ENCODE results near the gene UNKL.

UNKL gene

DNA sequence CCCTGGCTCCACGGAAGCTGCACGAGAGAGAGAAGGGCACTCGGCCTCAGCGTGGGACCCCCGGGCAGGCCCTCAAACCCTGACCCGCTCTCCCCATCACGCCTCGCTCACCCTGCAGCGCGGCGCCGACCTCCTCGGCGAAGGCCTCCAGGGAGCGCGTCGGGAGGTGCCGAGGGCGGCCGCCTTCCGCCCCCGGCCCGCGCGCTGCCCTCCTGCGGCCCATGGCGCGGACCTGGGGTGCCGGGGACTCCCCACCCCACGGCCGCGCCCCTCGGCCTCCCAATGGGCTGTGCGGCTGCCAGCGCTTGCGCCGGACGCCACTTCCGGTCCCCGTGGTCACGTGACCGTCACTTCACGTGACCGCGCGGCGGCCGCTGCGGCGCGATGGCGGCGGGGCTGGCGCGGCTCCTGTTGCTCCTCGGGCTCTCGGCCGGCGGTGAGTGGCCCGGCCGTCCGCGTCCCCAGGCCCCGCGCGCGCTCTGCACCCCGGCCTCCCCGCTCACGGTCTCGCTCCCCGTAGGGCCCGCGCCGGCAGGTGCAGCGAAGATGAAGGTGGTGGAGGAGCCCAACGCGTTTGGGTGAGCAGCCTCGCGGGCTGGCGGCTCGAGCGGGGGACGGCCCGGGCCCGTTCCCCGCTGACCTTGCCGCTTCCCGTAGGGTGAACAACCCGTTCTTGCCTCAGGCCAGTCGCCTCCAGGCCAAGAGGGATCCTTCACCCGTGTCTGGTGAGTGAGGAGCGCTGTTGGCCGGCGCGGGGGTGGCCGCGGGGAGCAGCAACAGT lies 62.7 kb downstream of the UNKL start, which contains the start of the genes GNPTG and TSR3:
TSS of gene GNPTG (plus strand) at position 350 of the 781 bp plus-strand sequence. CDS start at position 385, 35 bp downstream.
TSS of gene TSR3 (minus strand) at position 297 of the 781 bp plus-strand sequence. CDS start at position 223, 74 bp downstream.
- TF ChIP-seq, protein P1, sequence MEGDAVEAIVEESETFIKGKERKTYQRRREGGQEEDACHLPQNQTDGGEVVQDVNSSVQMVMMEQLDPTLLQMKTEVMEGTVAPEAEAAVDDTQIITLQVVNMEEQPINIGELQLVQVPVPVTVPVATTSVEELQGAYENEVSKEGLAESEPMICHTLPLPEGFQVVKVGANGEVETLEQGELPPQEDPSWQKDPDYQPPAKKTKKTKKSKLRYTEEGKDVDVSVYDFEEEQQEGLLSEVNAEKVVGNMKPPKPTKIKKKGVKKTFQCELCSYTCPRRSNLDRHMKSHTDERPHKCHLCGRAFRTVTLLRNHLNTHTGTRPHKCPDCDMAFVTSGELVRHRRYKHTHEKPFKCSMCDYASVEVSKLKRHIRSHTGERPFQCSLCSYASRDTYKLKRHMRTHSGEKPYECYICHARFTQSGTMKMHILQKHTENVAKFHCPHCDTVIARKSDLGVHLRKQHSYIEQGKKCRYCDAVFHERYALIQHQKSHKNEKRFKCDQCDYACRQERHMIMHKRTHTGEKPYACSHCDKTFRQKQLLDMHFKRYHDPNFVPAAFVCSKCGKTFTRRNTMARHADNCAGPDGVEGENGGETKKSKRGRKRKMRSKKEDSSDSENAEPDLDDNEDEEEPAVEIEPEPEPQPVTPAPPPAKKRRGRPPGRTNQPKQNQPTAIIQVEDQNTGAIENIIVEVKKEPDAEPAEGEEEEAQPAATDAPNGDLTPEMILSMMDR (IDR thresholded peaks at IDR 0.05; ENCODE audit: low read depth, low read length) = no peak
- DNase-seq (ENCODE audit: low read depth in 2 of 2) = peak; percentile 84 to 95
- H3K4me3 ChIP-seq (replicated peaks in 1 of 2; ENCODE audit: low read depth in 2 of 2, low read length in 2 of 2) = peak within 1 kb of the TSS; percentile 88 to 93

DNA sequence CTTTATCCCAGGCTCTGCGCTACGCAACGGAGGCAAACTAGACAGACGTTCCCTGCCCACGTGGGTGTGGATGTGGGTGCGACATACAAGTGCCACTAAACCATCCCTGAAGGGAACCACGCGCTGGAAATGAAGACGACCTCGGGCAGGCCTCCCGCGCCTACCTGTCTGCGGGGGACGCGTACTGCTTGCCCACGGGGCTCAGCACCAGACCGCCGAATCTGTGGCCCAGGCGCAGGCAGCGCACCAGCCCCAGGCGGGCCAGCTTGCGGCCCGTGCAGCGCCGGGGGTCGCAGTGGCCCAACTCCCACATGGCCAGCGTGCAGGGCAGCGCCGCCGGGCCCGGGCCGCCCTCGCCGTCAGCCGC lies 63.3 kb downstream of the UNKL start:
- peak overlapping the region; percentile 72 to 88 for H3K4me3 ChIP-seq (replicated peaks in 1 of 2; ENCODE audit: low read depth in 2 of 2, low read length in 2 of 2)
- TF ChIP-seq, protein P1 (IDR thresholded peaks at IDR 0.05; ENCODE audit: low read depth, low read length) = no peak
- DNase-seq (ENCODE audit: low read depth in 2 of 2) = no peak

DNA sequence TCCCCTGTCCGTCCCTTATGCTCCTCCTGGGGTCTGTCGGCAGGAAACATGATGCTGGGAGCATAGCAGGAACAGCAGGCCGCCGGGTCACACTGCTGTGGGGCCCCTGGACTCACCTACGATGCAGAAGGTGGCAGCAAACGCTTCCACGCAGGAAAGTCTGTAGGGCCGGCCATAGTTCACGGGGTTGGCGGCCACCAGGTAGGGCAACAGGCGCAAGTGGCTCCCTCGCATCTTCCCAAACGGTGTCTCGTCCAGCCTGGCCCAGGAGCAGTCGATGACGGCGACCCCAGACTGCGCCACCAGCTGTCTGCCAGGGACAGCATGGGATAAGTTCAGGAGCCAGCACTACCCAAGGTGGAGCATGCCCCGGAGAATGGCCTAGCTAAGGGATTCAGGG lies 63.8 kb downstream of the UNKL start:
- H3K4me3 ChIP-seq (replicated peaks in 1 of 2; ENCODE audit: low read depth in 2 of 2, low read length in 2 of 2) = peak overlapping the region; percentile 72 to 88
- TF ChIP-seq, protein P1 (IDR thresholded peaks at IDR 0.05; ENCODE audit: low read depth, low read length) = no peak
- DNase-seq (ENCODE audit: low read depth in 2 of 2) = no peak

DNA sequence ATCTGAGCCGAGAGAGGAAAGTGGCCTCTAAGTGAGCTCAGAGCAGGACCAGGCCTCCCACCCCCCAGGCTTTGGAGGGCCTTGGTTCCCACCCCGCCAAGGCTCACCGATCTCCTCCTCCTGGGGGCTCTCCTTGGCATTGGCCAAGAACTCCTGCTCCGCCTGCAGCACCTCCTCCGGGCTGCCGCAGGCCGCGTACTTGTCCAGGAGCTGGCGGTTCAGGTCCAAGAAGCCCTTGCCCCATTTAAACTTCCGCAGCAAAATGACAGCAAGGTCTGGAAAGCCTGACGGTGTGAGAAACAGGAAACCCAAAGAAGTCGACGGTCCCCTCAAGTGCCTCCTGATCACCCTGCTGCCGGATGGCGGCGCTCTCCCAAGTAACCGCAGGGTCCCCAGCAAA lies 64.6 kb downstream of the UNKL start:
- H3K4me3 ChIP-seq (replicated peaks in 1 of 2; ENCODE audit: low read depth in 2 of 2, low read length in 2 of 2) = no peak overlapping the region
- DNase-seq (ENCODE audit: low read depth in 2 of 2) = no peak
- TF ChIP-seq, protein P1 (IDR thresholded peaks at IDR 0.05; ENCODE audit: low read depth, low read length) = no peak

DNA sequence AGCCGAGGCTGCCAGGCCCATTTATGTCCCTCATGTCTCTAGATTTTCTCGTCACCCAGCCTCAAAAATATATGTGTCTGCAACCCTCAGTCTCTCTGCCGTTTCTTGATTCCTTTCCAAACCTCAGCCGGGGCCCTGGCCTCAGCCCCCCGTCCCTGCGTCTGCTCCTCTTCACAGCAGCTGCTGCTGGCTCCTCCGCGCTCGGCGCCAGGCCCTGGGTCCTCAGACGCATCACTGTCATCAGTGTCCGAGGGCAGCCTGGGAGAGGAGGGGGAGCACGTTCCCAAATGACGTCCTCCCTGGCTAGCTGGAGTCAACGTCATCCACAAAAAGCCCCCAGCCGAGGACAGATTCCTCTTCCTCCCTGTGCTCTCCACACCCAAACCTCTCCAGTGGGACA lies 65.2 kb downstream of the UNKL start:
- DNase-seq (ENCODE audit: low read depth in 2 of 2) = no peak
- no peak overlapping the region for H3K4me3 ChIP-seq (replicated peaks in 1 of 2; ENCODE audit: low read depth in 2 of 2, low read length in 2 of 2)
- TF ChIP-seq, protein P1 (IDR thresholded peaks at IDR 0.05; ENCODE audit: low read depth, low read length) = no peak

DNA sequence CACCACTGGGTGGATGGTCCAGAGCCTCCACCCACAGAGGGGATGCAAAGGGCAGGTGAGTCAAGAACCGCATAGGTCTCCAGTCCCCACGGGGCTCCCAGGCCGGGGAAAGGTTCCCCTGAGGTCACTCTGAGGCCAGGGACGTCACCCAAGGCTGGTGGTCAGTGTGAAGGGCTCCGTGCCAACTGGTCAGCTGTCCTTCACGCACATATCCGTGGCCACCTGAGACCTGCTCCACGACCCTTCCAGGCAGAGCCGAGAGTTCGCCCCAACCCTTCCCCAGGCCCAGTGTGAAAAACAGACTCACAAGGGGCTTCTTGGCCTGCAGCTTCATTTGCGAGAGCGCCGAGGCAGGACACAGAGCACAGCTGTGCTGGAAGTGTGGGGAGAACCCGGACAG lies 65.6 kb downstream of the UNKL start:
- H3K4me3 ChIP-seq (replicated peaks in 1 of 2; ENCODE audit: low read depth in 2 of 2, low read length in 2 of 2) = no peak overlapping the region
- no peak for DNase-seq (ENCODE audit: low read depth in 2 of 2)
- TF ChIP-seq, protein P1 (IDR thresholded peaks at IDR 0.05; ENCODE audit: low read depth, low read length) = no peak

All from cardiac fibroblast (primary cell).